Measurements from ENCODE around the gene NUDC.
"Not testable (repeated sequence)": the region's sequence is repeated elsewhere in the genome, so short reads cannot be mapped to it uniquely, and the experiment has no call there.

Gene NUDC

GRCh38 chr1:26989403-26990109 lies 68.0 kb downstream of the NUDC start:
- not testable (repeated sequence) for DNase-seq (ENCODE audit: low read depth)

DNA sequence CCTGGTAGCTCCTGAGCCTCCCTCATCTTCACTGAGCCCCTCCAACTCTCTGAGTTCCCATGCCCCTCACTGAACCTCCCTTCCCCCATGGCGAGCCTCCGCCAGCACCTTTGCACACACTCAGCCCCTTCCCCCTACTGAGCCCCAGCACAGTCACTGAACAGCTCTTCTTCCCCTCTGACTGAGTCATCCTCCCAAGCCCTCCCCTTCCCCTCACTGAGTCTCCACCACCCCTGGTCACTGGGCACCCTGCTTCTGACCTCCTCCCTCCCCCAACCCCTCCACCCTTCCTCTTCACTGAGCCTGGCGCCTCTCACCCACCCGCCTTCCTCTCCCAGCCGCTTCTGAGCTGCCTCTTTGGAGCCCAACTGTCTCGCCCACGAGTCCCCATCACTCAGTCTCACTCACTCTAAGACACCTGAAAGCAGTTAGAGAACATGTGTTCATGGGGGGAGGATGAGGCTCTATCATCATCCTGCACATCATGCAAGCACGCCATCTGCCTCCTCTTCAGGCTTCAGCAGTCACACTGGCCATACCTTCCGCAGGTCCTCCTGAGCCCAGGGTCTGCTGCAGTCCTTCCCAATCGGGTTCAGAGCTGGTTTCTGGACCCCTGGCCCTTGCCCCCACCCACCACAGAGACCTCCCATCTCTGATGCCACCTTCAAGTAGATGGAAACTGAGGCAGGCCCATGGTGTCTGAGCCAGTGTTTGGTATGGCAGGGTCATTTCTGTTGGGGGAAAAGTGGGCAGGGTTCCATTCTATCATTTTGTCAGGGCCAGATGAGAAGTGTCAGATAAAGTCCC lies 70.0 kb downstream of the NUDC start:
- DNase-seq (ENCODE audit: low read depth), result no peak

DNA sequence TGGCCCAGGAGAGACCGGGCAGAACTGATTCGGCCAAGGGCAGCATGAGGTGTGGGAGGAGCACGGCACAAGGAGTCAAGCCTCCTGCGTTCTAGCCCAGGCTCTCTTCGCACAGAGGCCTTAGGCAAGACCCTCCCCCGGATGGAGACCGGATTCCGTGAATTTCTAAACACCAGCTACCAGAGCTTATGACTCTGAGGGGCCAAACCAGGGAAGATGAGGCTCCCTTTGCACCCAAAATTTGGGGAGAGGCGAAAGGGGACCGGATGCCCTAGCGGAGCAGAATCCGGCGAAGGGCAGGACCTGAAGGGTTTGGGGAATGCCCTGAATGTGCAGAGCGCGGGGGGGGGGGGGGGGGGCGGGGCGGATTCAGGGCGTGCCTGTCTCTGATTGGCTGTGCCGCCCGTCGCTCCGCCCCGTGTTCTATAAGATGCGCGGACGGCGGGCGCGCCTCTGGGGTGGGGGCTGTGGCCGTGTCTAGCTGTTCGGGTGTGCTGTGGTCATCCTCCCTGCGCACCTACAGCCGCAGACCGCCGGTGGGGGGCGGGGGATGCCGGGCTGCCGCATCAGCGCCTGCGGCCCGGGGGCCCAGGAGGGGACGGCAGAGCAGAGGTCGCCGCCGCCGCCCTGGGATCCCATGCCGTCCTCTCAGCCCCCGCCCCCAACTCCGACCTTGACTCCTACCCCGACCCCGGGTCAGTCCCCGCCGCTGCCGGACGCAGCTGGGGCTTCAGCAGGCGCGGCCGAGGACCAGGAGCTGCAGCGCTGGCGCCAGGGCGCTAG lies 71.9 kb downstream of the NUDC start, which contains the start of gene TRNP1:
Gene TRNP1 (plus strand): TSS at position 456 of the 783 bp plus-strand sequence. CDS start 95 bp downstream, at position 551.
- no peak for DNase-seq (ENCODE audit: low read depth)

- DNase-seq (ENCODE audit: low read depth), result no peak
These were observed 72.7 kb downstream of the NUDC start for GRCh38 chr1:26994020-26994786.

DNA sequence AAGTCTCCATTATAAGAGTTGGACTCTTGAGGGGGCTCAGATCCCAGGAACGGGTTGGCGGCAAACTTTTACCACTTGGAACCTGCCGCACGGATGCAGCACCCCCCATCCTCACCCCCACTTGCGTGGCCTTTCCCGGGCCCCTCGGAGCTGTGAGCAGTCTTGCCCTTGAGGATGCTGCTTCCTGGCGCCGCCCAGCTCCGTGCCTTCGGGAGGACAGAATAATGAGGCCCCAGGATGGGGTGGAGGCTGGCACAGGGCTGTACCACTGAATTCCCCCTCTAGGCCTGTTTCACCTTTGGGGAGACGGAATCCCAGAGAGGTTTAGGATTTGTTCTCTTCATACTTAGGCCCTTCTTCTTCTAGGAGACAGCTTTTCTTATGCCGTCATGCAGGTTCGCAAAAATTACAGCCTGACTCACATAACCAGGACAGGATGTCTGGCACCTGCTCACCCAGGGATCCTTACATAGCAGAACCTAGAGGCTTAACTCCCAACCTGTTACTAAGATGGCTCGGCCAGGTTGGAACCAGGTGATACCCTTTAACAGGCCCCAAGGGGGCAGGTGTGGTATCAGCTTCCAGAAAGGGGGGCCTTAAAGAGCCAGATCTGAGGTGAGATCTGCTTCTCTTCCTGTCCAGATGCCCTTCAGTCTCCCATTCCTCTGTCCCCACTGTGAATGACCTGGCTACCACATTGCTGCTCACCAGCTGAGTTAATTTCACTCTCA lies 73.4 kb downstream of the NUDC start:
- DNase-seq (ENCODE audit: low read depth), result no peak

DNA sequence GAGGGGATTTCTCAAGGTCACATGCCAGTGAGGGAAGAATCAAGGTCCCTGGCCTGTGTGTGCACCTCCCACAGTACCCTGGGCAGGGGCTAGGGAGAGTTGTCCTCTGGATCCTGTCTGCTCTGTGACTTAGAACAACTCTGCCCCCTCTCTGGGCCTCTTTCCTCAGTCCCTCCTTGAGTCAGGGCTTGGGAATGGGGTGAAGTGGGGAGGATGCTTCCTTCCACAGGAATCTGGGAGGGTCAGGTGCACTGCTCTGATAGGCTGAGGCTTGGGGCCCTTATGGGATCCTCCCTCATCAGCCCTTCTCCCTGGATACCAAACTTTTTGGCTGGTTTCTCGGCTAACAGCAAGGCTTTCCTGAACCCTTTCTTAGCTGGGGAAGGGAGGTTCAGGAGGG lies 74.5 kb downstream of the NUDC start:
- no peak for DNase-seq (ENCODE audit: low read depth)
